DND-41 (cell line): ENCODE results near the gene HMCN2.

Source experiments
- CTCF ChIP-seq: IDR thresholded peaks from 2 replicates; pipeline ENCODE4 v1.5.1; 2012; ENCODE audit warnings: borderline replicate concordance, low read length, moderate library complexity, mild to moderate bottlenecking; ENCODE audit not compliant: poor library complexity, severe bottlenecking; ENCODE audit errors: extremely low read depth
- EZH2 ChIP-seq: IDR thresholded peaks from 3 replicates; pipeline ENCODE4 v1.6.1; 2012; ENCODE audit warnings: borderline replicate concordance, low read depth, mild to moderate bottlenecking, moderate library complexity, low read length, inconsistent platforms; ENCODE audit not compliant: severe bottlenecking

DNA sequence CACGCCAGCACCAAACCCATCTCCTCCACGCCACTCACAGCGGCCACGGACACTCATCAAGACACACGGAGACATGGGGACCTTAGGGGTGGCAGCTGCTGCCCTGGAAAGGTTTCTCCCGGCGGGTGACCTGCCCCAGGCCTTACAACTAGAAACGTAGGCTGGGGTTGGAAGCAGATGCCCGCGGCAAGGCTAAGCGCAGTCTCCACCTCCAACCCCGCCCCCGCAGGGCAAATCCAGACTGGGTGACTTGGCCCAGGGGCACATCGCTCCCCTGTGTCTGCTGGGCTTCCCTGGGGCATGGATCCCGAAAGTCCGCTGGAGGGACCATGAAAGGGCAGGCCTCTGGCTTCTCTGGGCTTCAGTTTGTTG is 167.2 kb downstream of the HMCN2 start:
- TF ChIP-seq CTCF: no peak
- TF ChIP-seq EZH2: no peak
